Measurements from ENCODE around the gene SEMA3C. TPM values are rescaled to one million over a fixed set of nuclear protein-coding genes. Genes with fewer than 3 reads are reported as not detected.

Gene SEMA3C
- total and polyA plus RNA-seq, 8 donors = 4.5 to 344 (median 68.7) TPM

GRCh38 chr7:80967071-80967916 is 48.4 kb upstream of the SEMA3C start:
- WGBS, 5 donors = 52 to 78% (median 58%) methylated on average over 3 of the region's 3 CpGs
- H3K27ac ChIP-seq = no peak overlapping the region
- intact Hi-C loops (cut with DNase I; ENCODE audit: low total_unique reads) = no loop called here
- H3K4me3 ChIP-seq = no peak overlapping the region
- no peaks in the 10 kb centered on the region for H3K36me3 ChIP-seq
- H3K9me3 ChIP-seq = no peaks in the 10 kb centered on the region
- no peak for DNase-seq
- TF ChIP-seq POLR2A (IDR thresholded peaks at IDR 0.05) (no peak), POLR2AphosphoS5 (IDR thresholded peaks at IDR 0.05) (no peak), EP300 (IDR thresholded peaks at IDR 0.05) (no peak), CTCF (IDR thresholded peaks at IDR 0.05) (no peak)
- H3K27me3 ChIP-seq = no peaks in the 10 kb centered on the region
- no peaks in the 10 kb centered on the region for H3K4me1 ChIP-seq

GRCh38 chr7:80960244-80960795 is 41.5 kb upstream of the SEMA3C start:
- no peak for DNase-seq
- WGBS, 5 donors = 64 to 86% (median 79%) methylated on average over 2 of the region's 2 CpGs
- Histone ChIP-seq H3K36me3 (no peaks in the 10 kb centered on the region), H3K27me3 (no peaks in the 10 kb centered on the region), H3K9me3 (no peaks in the 10 kb centered on the region), H3K27ac (no peak overlapping the region), H3K4me3 (no peak overlapping the region), H3K4me1 (no peaks in the 10 kb centered on the region)
- TF ChIP-seq EP300 (IDR thresholded peaks at IDR 0.05) (no peak), CTCF (IDR thresholded peaks at IDR 0.05) (no peak), POLR2A (IDR thresholded peaks at IDR 0.05) (no peak), POLR2AphosphoS5 (IDR thresholded peaks at IDR 0.05) (no peak)
- intact Hi-C loops (cut with DNase I; ENCODE audit: low total_unique reads) = no loop called here

- H3K27ac ChIP-seq = no peak overlapping the region
- no peaks in the 10 kb centered on the region for H3K9me3 ChIP-seq
- intact Hi-C loops (cut with DNase I; ENCODE audit: low total_unique reads) = no loop called here
- H3K4me3 ChIP-seq = no peak overlapping the region
- H3K27me3 ChIP-seq = no peaks in the 10 kb centered on the region
- no peaks in the 10 kb centered on the region for H3K36me3 ChIP-seq
- H3K4me1 ChIP-seq = no peaks in the 10 kb centered on the region
- WGBS, 5 donors = 83 to 92% (median 89%) methylated on average over 3 of the region's 3 CpGs
- DNase-seq = no peak
- TF ChIP-seq POLR2A (IDR thresholded peaks at IDR 0.05) = no peak
- TF ChIP-seq EP300 (IDR thresholded peaks at IDR 0.05) = no peak
- TF ChIP-seq POLR2AphosphoS5 (IDR thresholded peaks at IDR 0.05) = no peak
- no peak for TF ChIP-seq CTCF (IDR thresholded peaks at IDR 0.05)
Observed at GRCh38 chr7:80957226-80957777, 38.5 kb upstream of the SEMA3C start.

- intact Hi-C loops (cut with DNase I; ENCODE audit: low total_unique reads) = no loop called here
- no peak for DNase-seq
- Histone ChIP-seq H3K27me3 (no peaks in the 10 kb centered on the region), H3K4me1 (no peaks in the 10 kb centered on the region), H3K36me3 (no peaks in the 10 kb centered on the region), H3K27ac (no peak overlapping the region), H3K4me3 (no peak overlapping the region), H3K9me3 (no peaks in the 10 kb centered on the region)
- WGBS, 5 donors = 59 to 88% (median 74%) methylated on average over 1 of the region's 1 CpG
- TF ChIP-seq POLR2A (IDR thresholded peaks at IDR 0.05) (no peak), POLR2AphosphoS5 (IDR thresholded peaks at IDR 0.05) (no peak), CTCF (IDR thresholded peaks at IDR 0.05) (no peak), EP300 (IDR thresholded peaks at IDR 0.05) (no peak)
Observed at GRCh38 chr7:80954191-80954590, 35.3 kb upstream of the SEMA3C start.

All from stomach (tissue), 9 donors.